ENCODE results near the gene PAMR1.
"Not testable (repeated sequence)": the region's sequence is repeated elsewhere in the genome, so short reads cannot be mapped to it uniquely, and the experiment has no call there.

Gene PAMR1

DNA sequence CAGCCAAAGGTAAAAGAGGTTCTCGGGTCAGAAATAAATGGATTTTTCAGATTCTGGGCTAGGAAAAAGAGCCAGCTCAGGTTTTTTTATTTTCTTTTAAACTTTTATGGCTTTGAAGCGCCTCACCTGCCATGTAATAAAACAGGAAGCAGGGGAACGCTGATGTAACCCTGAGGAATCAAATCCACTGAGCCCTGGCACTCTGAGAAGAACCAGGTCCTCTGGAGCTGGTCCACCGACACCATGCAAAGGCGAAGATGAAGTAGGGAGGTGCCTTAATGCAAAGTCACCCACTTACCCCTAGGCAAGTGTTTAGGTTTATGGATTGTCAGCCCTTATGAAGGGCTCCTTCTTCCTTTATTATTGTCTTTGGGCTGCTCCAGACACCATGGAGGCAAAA lies 1.6 kb downstream of the PAMR1 start:
- peak overlapping the region; percentile 59 for H3K4me3 ChIP-seq (ENCODE audit: insufficient read depth, low read depth, low read length)
- H3K27ac ChIP-seq (ENCODE audit: insufficient read depth, low read depth, low read length, poor library complexity, severe bottlenecking) = no peak overlapping the region
- 89 to 92% methylated on average over 5 of the region's 5 CpGs for WGBS, 2 experiments
- peaks cover 16% of the 10 kb centered on the region for H3K4me1 ChIP-seq (ENCODE audit: control insufficient read depth, insufficient read depth, low read length)
- H3K9me3 ChIP-seq (ENCODE audit: control insufficient read depth, low read length) = no peaks in the 10 kb centered on the region
- H3K27me3 ChIP-seq (ENCODE audit: control insufficient read depth, insufficient read depth, low read length, poor library complexity, severe bottlenecking) = no peaks in the 10 kb centered on the region
- H3K36me3 ChIP-seq (ENCODE audit: control insufficient read depth, insufficient read depth, low read length) = no peaks in the 10 kb centered on the region

DNA sequence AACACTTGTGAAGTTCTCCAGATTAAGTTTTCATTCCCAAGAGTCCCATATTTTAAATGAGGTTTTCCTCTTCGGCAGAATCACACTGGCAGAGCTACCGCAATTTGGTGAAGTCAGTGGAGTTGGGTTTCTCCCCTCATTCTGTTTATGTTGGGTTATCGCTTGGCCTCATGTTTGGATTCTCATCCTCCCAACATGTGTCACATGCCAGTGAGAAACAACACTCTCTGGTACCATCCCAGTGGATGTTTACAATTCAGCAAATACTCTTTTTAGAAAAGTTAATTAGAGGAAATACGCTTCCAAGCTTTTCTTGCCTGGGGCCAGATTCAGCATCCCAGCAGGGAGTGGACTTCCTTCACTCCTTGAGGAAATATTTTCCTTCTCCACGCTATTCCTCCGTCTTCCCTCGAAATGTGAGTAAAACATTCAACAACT lies 2.1 kb downstream of the PAMR1 start:
- peak overlapping the region; percentile 59 for H3K4me3 ChIP-seq (ENCODE audit: insufficient read depth, low read depth, low read length)
- H3K4me1 ChIP-seq (ENCODE audit: control insufficient read depth, insufficient read depth, low read length) = peaks cover 16% of the 10 kb centered on the region
- no peaks in the 10 kb centered on the region for H3K9me3 ChIP-seq (ENCODE audit: control insufficient read depth, low read length)
- no peaks in the 10 kb centered on the region for H3K36me3 ChIP-seq (ENCODE audit: control insufficient read depth, insufficient read depth, low read length)
- 62 to 66% methylated on average over 7 of the region's 7 CpGs for WGBS, 2 experiments
- no peaks in the 10 kb centered on the region for H3K27me3 ChIP-seq (ENCODE audit: control insufficient read depth, insufficient read depth, low read length, poor library complexity, severe bottlenecking)
- H3K27ac ChIP-seq (ENCODE audit: insufficient read depth, low read depth, low read length, poor library complexity, severe bottlenecking) = no peak overlapping the region

DNA sequence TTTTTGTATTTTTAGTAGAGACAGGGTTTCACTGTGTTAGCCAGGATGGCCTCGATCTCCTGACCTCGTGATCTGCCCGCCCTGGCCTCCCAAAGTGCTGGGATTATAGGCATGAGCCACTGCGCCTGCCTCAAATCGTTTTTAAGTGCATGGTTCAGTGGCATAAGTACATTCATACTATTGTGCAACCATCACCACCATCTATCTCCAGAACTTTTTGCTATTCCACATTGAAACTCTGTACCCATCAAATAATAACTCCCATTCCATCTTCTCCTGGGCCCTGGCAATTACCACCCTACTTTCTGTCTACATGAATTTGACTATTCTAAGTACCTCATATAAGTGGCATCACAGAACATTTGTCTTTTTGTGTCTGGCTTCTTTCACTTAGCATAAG lies 3.3 kb downstream of the PAMR1 start:
- not testable (repeated sequence) for H3K27me3 ChIP-seq (ENCODE audit: control insufficient read depth, insufficient read depth, low read length, poor library complexity, severe bottlenecking); H3K9me3 ChIP-seq (ENCODE audit: control insufficient read depth, low read length); H3K36me3 ChIP-seq (ENCODE audit: control insufficient read depth, insufficient read depth, low read length); H3K27ac ChIP-seq (ENCODE audit: insufficient read depth, low read depth, low read length, poor library complexity, severe bottlenecking); H3K4me3 ChIP-seq (ENCODE audit: insufficient read depth, low read depth, low read length)
- H3K4me1 ChIP-seq (ENCODE audit: control insufficient read depth, insufficient read depth, low read length) = peaks cover 16% of the 10 kb centered on the region
- WGBS, 2 experiments = 93 to 94% methylated on average over 5 of the region's 5 CpGs

DNA sequence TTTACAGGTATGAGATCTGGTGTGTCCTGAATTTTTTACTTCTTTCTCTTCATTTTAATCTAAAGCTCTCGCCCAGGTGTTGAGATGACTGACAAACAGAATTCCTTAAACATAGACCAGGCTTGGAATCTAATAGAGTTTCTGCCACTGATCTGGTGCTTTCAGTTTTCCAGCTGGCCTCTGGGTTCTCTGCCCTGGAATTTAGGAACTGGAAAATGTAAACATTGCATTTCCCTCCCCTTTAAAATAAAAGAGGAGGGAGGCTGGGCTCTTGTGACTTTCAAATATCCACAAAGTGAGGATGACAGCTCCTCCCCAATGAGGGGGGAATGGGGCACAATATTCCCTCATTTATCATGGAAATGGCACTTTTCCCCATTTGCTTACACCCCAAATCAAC lies 5.0 kb downstream of the PAMR1 start:
- Histone ChIP-seq H3K36me3 (ENCODE audit: control insufficient read depth, insufficient read depth, low read length) (no peaks in the 10 kb centered on the region), H3K4me3 (ENCODE audit: insufficient read depth, low read depth, low read length) (no peak overlapping the region), H3K4me1 (ENCODE audit: control insufficient read depth, insufficient read depth, low read length) (peaks cover 25% of the 10 kb centered on the region), H3K27ac (ENCODE audit: insufficient read depth, low read depth, low read length, poor library complexity, severe bottlenecking) (no peak overlapping the region), H3K27me3 (ENCODE audit: control insufficient read depth, insufficient read depth, low read length, poor library complexity, severe bottlenecking) (no peaks in the 10 kb centered on the region), H3K9me3 (ENCODE audit: control insufficient read depth, low read length) (no peaks in the 10 kb centered on the region)
- 82 to 94% methylated on average over 1 of the region's 1 CpG for WGBS, 2 experiments

DNA sequence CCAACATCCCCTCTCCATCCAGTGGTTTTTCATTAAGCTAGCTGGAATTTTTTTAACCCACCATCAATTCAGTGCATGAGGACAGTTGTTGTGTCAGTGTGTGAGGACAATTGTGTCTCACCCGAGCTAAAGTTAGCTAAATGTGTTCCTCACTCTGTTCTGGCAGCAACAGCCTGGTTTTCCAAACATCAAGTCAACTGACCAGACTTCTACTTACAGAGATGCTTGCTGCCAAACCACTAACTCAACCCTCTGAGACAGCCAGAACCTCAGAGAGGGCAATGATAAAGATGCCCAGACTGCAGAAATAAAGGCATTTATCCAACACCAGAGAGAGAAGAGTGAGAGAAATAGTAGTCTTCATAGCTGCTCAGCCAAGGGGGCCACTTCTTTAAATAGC lies 6.7 kb downstream of the PAMR1 start:
- no peaks in the 10 kb centered on the region for H3K27me3 ChIP-seq (ENCODE audit: control insufficient read depth, insufficient read depth, low read length, poor library complexity, severe bottlenecking)
- H3K9me3 ChIP-seq (ENCODE audit: control insufficient read depth, low read length) = no peaks in the 10 kb centered on the region
- no peak overlapping the region for H3K27ac ChIP-seq (ENCODE audit: insufficient read depth, low read depth, low read length, poor library complexity, severe bottlenecking)
- H3K4me3 ChIP-seq (ENCODE audit: insufficient read depth, low read depth, low read length) = no peak overlapping the region
- WGBS, 2 experiments = 89 to 96% methylated on average over 1 of the region's 1 CpG
- H3K4me1 ChIP-seq (ENCODE audit: control insufficient read depth, insufficient read depth, low read length) = peaks cover 23% of the 10 kb centered on the region
- H3K36me3 ChIP-seq (ENCODE audit: control insufficient read depth, insufficient read depth, low read length) = no peaks in the 10 kb centered on the region

- H3K4me1 ChIP-seq (ENCODE audit: control insufficient read depth, insufficient read depth, low read length) = peaks cover 17% of the 10 kb centered on the region
- H3K27me3 ChIP-seq (ENCODE audit: control insufficient read depth, insufficient read depth, low read length, poor library complexity, severe bottlenecking) = no peaks in the 10 kb centered on the region
- H3K4me3 ChIP-seq (ENCODE audit: insufficient read depth, low read depth, low read length) = no peak overlapping the region
- H3K27ac ChIP-seq (ENCODE audit: insufficient read depth, low read depth, low read length, poor library complexity, severe bottlenecking) = no peak overlapping the region
- WGBS, 2 experiments = 95 to 100% methylated on average over 1 of the region's 1 CpG
- H3K9me3 ChIP-seq (ENCODE audit: control insufficient read depth, low read length) = no peaks in the 10 kb centered on the region
- H3K36me3 ChIP-seq (ENCODE audit: control insufficient read depth, insufficient read depth, low read length) = peaks cover 2% of the 10 kb centered on the region
Measured at GRCh38 chr11:35517481-35517880, 7.9 kb downstream of the PAMR1 start.

- Histone ChIP-seq H3K9me3 (ENCODE audit: control insufficient read depth, low read length) (no peaks in the 10 kb centered on the region), H3K36me3 (ENCODE audit: control insufficient read depth, insufficient read depth, low read length) (peaks cover 4% of the 10 kb centered on the region), H3K4me3 (ENCODE audit: insufficient read depth, low read depth, low read length) (no peak overlapping the region), H3K4me1 (ENCODE audit: control insufficient read depth, insufficient read depth, low read length) (peaks cover 16% of the 10 kb centered on the region), H3K27ac (ENCODE audit: insufficient read depth, low read depth, low read length, poor library complexity, severe bottlenecking) (no peak overlapping the region), H3K27me3 (ENCODE audit: control insufficient read depth, insufficient read depth, low read length, poor library complexity, severe bottlenecking) (no peaks in the 10 kb centered on the region)
- WGBS, 2 experiments = 90 to 91% methylated on average over 4 of the region's 4 CpGs
Measured at GRCh38 chr11:35516403-35516802, 9.0 kb downstream of the PAMR1 start.

- peaks cover 12% of the 10 kb centered on the region for H3K4me1 ChIP-seq (ENCODE audit: control insufficient read depth, insufficient read depth, low read length)
- H3K36me3 ChIP-seq (ENCODE audit: control insufficient read depth, insufficient read depth, low read length) = peaks cover 4% of the 10 kb centered on the region
- H3K27me3 ChIP-seq (ENCODE audit: control insufficient read depth, insufficient read depth, low read length, poor library complexity, severe bottlenecking) = no peaks in the 10 kb centered on the region
- no peak overlapping the region for H3K4me3 ChIP-seq (ENCODE audit: insufficient read depth, low read depth, low read length)
- WGBS, 2 experiments = 55 to 58% methylated on average over 3 of the region's 3 CpGs
- no peaks in the 10 kb centered on the region for H3K9me3 ChIP-seq (ENCODE audit: control insufficient read depth, low read length)
- H3K27ac ChIP-seq (ENCODE audit: insufficient read depth, low read depth, low read length, poor library complexity, severe bottlenecking) = no peak overlapping the region
Measured at GRCh38 chr11:35515224-35515623, 10.2 kb downstream of the PAMR1 start.

DNA sequence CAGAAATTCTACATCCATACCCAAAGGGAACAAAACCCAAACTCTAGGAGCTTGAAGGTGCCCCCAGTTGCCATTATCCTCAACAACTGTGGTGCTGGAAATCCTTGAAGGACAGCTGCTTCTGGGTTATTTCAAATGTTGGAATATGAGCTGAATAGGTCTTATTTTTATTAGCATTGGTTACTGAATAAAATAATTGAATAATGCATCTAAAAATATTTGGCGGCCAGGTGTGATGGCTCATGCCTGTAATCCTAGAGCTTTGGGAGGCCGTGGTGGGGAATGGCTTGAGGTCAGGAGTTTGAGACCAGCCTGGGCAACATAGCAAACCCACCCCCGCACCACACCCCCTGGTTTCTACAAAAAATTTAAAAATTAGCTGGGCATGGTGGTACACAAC lies 10.9 kb downstream of the PAMR1 start:
- H3K9me3 ChIP-seq (ENCODE audit: control insufficient read depth, low read length) = no peaks in the 10 kb centered on the region
- 94% methylated on average over 3 of the region's 3 CpGs for WGBS, 2 experiments
- peaks cover 12% of the 10 kb centered on the region for H3K4me1 ChIP-seq (ENCODE audit: control insufficient read depth, insufficient read depth, low read length)
- H3K36me3 ChIP-seq (ENCODE audit: control insufficient read depth, insufficient read depth, low read length) = peaks cover 4% of the 10 kb centered on the region
- H3K4me3 ChIP-seq (ENCODE audit: insufficient read depth, low read depth, low read length) = no peak overlapping the region
- no peaks in the 10 kb centered on the region for H3K27me3 ChIP-seq (ENCODE audit: control insufficient read depth, insufficient read depth, low read length, poor library complexity, severe bottlenecking)
- no peak overlapping the region for H3K27ac ChIP-seq (ENCODE audit: insufficient read depth, low read depth, low read length, poor library complexity, severe bottlenecking)

GRCh38 chr11:35511666-35512065 lies 13.8 kb downstream of the PAMR1 start:
- Histone ChIP-seq H3K4me3 (ENCODE audit: insufficient read depth, low read depth, low read length) (no peak overlapping the region), H3K27ac (ENCODE audit: insufficient read depth, low read depth, low read length, poor library complexity, severe bottlenecking) (no peak overlapping the region), H3K36me3 (ENCODE audit: control insufficient read depth, insufficient read depth, low read length) (peaks cover 20% of the 10 kb centered on the region), H3K27me3 (ENCODE audit: control insufficient read depth, insufficient read depth, low read length, poor library complexity, severe bottlenecking) (no peaks in the 10 kb centered on the region), H3K4me1 (ENCODE audit: control insufficient read depth, insufficient read depth, low read length) (peaks cover 11% of the 10 kb centered on the region), H3K9me3 (ENCODE audit: control insufficient read depth, low read length) (no peaks in the 10 kb centered on the region)
- WGBS, 2 experiments = 61 to 62% methylated on average over 5 of the region's 5 CpGs

GRCh38 chr11:35507688-35508087 lies 17.7 kb downstream of the PAMR1 start:
- Histone ChIP-seq H3K27ac (ENCODE audit: insufficient read depth, low read depth, low read length, poor library complexity, severe bottlenecking) (no peak overlapping the region), H3K27me3 (ENCODE audit: control insufficient read depth, insufficient read depth, low read length, poor library complexity, severe bottlenecking) (no peaks in the 10 kb centered on the region), H3K4me3 (ENCODE audit: insufficient read depth, low read depth, low read length) (no peak overlapping the region), H3K4me1 (ENCODE audit: control insufficient read depth, insufficient read depth, low read length) (no peaks in the 10 kb centered on the region), H3K9me3 (ENCODE audit: control insufficient read depth, low read length) (peaks cover 2% of the 10 kb centered on the region), H3K36me3 (ENCODE audit: control insufficient read depth, insufficient read depth, low read length) (peaks cover 20% of the 10 kb centered on the region)
- WGBS, 2 experiments = 89 to 90% methylated on average over 2 of the region's 2 CpGs
